ENCODE data around the gene ITGB2.
A peak's percentile ranks its signal among the peaks of the same experiment; 100 is the strongest.
"Not testable (repeated sequence)": the region's sequence is repeated elsewhere in the genome, so short reads cannot be mapped to it uniquely, and the experiment has no call there.

ITGB2 gene

DNA sequence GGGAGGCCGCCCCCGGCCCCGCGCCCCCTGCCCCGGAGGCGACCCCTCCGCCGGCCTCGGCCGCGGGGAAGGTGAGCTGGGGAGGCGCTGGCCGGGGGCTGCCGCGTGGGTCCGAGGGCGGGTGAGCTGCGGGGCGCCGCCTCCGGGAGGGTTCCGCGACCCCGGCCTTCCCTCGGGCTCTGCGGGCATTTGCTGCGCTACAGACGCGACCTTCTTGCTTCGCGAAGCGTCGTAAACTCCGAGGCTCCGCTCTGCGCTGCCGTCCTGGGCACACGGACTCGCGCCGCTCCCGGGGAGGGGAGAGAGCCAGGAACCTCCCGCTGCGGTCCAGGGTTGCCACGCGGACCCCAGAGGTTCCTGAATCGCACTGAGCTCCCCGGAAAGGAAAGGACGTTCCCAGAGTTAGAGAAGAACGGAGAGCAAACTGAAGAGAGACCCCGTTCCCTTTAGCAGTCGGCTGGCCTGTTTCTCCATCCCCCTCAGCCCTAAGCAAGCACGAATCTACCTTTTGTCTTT, 19.5 kb upstream of the ITGB2 start:
- DNase-seq: no peak

DNA sequence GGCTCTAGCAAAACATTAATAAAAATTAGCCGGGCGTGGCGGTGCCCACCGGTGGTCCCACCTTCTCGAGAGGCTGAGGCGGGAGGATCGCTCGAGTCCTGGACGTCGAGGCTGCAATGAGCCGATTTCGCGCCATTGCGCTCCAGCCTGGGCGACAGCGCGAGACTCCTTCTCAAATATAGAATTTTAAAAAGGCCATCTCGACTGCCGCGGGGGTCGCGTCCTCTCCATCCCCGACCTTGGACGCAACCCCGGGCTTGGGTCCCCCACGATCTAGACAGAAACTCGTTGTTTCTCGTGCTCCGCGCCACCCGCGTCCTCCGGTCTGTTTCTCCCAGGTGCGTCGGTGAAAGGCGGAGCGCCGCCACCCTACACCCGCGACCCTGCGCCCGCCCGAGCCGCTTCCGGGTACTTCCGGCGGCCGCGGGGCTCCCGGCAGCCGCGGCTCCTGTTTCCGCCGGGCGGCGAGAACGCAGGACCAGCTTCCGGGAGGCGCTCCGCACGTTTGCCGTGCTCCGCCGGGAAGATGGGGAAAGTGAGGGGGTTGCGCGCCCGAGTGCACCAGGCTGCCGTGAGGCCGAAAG, 18.9 kb upstream of the ITGB2 start, which contains the start of gene SLX9:
Gene SLX9, plus strand, starts transcription at position 498 of the 584 bp plus-strand sequence. Its CDS starts 29 bp downstream, at position 527.
- peak; percentile 33 for DNase-seq

DNA sequence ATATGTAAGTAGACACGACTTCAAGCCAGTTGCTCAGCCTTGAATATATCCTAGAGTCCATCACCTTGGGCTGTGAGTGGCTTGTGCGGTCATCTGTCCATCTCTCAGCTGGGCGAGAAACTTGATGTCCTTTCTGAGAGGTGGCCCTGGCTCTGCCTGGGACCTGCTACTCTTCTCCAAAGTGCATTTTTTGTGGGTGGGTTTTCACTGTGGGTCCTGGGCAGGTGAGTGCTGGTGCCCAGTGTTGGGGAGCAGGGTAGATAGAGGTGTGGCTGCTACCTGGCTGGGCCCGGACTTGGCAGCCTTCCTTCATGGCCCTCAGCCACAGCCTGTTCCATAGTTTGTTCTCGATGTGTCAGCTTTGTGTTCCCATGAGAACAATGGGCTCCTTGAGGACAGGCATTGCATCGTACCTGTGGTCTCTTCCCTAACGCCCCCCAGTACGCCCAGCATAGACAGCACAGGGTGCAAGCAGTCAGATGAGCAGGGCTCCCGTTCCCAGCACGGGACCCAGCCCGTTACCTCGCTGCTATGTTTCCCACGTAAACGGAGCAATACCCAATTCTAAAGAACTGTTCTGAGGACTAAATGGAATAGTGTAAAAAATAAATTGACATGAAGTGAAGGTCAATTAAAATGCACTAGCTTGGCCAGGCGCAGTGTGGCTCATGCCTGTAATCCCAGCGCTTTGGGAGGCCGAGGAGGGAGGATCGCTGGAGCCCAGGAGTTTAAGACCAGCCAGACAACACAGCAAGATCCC, 18.3 kb upstream of the ITGB2 start:
- no peak for DNase-seq

DNA sequence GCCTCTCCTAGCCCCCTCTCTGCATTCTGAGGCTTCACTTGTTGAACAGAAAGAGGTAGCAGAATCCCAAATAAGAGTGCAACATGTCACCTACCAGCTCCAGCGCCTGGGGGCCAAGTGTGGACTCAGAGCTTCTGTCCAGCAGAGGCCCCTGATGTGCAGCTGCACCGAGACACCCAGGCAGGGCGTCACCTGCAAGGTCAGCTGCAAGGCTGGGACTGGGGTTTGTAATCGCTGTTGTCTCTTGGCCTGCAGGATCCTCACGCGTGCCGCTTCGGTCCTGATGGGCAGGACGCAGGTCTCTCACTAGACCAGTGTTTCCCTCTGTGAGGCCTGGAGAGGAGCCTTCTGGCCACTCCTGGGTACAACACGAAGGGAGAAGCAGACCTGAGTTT, 14.8 kb upstream of the ITGB2 start:
- DNase-seq: no peak

DNA sequence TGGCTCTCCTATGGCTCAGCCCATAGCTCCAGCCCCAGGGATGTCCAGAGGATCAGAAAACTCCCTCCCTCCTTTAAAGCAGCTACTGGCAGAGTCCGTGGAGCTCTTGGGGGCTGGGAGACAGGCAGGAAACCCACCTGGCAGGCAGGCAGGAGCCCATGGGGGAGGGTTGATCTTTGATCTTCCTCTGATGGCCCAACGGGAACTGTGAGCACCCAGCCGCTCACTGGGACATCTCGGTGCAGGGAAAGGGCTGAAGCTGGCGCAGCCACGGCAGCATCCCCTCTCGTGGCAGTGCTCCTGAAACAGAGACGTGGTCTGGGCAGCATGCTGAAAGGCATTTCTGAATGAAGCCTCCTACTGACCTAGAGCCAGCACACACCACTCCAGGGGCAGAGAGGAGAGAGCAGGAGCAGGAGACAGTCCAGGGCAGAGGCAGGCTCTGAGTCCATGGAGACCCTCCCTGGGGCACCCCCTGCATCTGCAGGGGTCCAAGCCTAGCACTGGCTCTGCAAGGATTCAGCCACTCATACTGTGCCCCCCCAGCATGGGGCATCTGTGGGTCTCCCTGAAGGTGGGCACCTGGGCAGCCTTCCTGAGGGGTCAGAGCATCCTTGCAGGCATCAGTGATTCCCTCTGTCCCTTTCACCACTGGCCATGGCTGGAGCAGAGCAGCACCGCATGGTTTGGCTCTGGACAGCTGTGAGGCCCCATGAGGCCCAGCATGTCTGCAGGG, 14.3 kb upstream of the ITGB2 start:
- DNase-seq: no peak

DNA sequence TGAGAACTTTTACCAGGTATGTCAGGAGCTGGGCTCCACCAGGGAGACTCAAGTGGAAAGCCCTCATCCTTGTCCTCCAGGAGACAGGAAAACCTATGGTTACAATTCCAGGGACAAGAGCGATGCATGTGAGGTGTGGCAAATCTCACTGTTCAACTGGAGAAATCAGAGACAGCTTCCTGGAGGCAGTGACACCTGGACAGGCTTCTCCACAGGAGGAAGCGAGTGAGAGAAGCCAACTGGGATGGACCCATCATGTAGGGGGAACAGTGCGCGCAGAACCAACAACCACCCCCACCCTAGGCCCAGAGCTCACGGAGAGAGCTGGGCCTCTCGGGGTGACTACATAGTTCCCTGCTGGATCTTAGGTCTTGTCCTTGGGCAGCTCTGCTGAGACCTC, 13.6 kb upstream of the ITGB2 start:
- no peak for DNase-seq

DNA sequence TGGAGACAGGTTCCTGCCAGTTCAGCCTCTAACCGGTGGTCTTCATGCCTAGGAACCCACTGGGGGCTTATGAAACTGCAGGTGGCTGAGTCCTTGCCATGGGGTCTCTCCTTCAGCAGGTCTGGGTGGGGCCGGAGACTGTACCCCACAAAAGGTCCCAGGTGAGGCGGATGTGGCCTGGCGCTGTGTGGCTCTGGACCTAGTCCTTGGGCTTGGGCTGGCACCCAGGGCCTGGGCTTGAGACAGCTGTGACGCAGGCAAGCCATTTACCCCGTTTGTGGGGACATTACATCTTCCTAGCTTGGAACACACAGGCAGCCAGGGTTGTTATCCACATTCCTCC, 13.2 kb upstream of the ITGB2 start:
- DNase-seq: no peak

DNA sequence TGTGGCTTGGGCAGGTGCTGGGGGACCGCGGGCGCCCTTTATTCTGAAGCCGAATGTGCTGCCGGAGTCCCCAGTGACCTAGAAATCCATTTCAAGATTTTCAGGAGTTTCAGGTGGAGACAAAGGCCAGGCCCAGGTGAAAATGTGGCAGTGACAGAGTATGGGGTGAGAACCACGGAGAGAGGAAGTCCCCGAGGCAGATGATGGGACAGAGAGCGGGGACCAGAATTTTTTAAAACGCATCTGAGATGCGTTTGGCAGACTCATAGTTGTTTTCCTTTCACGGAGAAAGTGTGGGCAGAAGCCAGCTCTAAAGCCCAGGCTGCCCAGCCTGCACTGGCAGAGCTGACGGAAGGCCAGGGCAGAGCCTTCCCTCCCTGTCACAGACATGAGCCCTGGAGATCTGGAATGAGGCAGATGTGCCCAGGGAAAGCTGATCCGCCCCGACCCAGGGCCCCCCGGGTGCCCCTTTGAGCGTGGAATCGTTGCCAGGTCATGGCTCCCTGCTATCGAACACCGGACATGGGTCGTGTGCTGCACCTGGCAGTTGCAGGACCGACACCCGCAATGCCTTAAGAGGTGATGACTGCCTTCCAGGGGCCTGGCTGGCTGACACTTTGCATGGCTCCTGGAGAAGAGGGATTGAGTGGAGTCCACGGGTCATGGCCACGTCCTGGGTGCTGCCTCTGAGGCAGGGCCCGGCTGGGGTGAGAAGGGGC, 12.7 kb upstream of the ITGB2 start:
- no peak for DNase-seq

DNA sequence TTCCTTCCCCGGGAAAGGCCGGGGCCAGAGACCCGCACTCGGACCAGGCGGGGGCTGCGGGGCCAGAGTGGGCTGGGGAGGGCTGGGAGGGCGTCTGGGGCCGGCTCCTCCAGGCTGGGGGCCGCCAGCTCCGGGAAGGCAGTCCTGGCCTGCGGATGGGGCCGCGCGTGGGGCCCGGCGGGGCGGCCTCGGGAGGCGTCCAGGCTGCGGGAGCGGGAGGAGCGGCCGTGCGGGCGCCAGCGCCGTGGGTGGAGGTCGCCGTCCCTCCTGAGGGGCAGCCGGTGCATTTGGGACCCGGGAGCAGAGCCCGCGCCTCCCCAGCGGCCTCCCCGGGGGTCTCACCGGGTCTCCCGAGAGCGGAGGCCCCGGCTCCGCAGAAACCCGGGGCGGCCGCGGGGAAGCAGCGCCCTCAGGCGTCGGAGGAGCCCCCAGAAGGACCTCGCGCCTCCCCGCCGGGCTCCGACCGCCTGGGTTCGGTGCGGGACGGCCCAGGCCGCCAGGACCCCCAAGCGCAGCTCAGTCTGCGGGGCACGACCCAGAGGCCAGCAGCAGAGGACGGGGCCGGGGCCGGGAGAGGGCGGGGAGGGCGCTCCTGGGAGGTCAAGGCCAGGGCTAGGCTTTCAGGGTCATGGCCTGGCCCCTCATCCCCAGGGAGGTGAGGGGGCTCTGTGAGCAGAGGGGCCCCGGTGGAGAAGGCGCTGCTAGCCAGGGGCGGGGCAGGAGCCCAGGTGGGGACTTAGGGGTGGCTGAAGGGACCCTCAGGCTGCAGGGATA, 11.9 kb upstream of the ITGB2 start:
- no peak for DNase-seq

DNA sequence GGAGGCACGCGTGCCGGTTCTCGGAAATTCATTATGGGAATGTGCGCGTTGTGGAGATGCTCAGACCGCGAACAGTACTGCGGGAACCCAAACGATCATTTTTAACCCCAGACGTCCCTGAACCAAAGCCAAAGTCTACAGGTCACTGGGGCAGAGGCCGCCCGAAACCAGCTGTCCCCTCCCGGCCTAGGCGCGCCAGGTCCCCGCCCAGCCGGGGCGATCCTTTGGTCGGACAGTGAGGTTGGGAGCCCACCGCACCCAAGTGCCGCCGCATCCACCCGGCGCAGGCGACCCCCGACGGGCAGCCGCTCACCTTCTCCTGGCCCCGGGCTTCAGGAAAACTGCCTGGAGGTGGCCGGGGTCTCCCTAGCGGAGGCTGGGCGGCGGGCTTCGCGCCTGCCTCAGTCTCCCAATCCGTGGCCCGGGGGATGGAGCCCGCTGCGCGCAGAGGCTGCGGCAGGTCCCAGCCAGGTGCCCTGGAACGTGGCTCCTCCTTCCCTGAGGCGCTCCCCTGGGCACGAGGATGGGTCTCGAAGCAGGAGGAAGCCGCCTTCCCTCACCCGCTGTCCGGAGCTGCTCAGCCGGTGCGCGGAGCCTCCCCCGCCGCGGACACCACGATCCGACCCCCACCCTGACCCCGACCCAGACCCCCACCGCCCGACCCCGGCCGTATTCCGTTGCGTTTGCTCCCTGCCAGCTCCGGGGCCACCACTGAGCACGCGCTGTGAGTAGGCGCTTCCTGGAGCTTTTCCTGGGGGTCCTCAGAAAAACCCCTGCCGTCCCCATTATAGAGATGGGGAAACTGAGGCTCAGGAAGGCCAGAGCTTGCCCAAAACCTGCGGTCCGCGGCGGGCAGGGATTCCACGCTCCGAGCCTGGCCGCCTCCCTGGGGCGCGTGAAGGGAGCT, 11.1 kb upstream of the ITGB2 start:
- no peak for DNase-seq

DNA sequence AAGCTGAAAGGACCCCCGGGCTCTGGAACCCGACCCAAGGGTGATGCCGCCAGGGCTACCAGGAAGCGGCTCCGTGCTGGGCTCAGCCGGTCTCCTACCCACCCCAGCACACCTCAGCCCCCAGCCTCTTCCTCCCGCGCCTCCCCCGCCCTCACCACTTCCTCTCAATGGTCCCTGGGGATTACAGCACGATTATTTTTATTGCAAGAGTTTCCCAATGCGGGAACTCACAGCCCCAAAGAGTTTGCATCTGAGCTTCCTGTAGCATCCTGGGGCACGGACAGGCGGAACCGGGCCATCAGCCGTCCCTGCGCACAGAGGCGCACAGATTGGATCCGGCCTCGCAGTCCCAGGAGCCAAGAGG, 10.4 kb upstream of the ITGB2 start:
- no peak for DNase-seq

DNA sequence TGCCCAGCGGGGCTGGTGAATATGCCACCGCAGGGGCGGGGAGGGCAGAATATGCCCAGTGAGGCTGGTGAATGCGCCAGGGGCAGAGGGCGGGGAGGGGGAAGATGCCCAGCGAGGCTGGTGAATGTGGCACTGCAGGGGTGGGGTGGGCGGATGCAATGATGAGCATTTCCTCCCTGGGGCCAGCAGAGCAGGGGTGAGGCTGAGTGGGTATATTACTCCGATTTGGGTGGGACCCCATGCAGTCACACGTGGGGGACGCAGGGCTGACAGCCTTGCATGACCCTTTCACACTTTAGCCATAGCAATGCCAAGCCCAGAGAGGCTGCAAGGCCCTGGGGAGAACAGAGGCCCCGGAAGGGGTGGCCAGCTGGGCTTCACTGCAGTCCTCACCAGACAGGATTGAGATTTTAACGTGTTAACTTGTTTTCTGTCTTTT, 9.9 kb upstream of the ITGB2 start:
- DNase-seq: no peak

DNA sequence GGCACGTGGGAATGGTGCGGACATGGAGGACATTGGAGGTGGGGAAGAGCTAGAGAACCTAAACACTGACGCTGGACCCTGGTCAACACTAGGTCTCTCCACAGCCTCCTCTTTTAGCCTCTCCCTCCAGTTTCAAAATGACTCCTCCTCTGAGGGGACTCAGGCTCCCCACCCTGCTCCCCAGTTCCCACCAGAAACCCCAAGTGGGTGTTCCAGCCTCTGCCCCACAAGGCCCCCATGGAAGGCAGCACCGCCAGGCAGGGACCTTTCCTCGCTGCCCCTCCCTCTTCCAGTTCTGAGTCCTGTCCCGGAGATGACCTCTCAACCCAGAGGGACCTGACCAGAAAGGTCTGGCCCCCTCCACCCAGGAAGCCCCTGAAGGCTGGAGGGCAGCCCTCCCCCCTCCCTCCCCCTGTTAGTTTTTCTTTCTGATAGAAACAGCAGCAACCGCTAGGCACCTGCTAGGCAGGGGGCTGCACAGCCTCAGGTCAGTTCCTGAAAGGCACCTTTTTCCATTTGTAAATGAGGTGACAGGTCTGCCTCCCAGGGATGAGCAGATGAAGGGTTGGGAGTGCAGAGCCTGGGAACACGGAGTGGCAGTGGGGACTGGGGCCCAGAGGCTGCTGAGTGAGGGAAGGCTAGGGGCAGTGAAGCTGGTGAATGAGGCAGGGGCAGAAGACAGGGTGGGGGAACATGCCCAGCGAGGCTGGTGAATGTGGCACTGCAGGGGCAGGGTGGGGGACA, 9.3 kb upstream of the ITGB2 start:
- no peak for DNase-seq

DNA sequence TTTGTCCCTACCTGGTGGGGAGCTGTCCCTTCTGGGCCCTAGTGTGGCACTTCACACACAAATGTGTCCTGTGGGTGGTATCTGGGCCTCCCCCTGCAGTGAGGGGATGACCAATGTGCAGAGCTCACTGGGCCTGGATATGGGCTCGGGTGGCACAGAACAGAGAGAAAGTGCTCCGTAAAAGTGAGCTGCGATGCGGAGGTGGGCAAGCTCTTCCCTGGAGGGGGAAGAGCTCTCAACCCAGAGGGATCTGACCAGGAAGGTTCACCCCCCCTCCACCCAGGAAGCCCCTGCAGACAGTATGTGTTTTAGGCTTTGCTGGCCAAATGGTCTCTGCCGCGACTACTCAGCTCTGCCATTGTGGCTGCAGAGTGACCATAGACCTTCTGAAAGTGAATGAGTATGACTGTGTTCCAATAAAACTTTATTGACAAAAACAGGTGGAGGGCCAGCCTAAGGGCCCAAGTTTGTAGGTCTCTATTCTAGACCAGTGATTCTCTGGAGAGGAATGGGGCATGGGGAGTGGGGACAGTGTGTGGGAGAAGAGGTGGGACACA, 8.6 kb upstream of the ITGB2 start:
- no peak for DNase-seq

DNA sequence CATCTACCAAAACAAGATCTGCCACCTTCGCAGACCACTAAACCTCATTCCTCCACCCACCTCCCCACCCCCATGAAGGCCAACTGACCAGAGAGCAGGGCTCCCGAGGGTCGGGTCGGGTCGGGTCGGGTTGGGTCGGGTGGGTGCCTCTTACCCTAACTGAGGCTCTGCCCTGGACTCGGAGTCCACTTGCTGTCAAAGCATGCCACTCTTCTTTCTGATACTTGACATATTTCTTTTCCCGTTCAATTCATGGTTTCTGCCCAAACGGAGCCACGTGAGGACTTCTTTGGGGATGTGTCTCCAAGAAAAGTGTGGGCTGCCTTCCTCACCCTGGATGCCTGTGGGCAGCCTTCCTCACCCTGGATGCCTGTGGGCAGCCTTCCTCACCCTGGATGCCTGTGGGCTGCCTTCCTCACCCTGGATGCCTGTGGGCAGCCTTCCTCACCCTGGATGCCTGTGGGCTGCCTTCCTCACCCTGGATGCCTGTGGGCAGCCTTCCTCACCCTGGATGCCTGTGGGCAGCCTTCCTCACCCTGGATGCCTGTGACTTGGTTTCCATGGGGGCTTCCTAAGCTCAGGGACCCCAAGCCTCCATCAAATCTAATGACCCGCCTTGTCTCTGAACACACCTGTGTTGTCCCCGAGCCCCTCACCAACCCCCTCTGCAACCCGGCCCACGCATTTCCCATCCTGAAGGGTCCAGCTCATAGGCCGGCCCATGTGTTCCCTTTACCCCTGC, 8.0 kb upstream of the ITGB2 start:
- DNase-seq: not testable (repeated sequence)

DNA sequence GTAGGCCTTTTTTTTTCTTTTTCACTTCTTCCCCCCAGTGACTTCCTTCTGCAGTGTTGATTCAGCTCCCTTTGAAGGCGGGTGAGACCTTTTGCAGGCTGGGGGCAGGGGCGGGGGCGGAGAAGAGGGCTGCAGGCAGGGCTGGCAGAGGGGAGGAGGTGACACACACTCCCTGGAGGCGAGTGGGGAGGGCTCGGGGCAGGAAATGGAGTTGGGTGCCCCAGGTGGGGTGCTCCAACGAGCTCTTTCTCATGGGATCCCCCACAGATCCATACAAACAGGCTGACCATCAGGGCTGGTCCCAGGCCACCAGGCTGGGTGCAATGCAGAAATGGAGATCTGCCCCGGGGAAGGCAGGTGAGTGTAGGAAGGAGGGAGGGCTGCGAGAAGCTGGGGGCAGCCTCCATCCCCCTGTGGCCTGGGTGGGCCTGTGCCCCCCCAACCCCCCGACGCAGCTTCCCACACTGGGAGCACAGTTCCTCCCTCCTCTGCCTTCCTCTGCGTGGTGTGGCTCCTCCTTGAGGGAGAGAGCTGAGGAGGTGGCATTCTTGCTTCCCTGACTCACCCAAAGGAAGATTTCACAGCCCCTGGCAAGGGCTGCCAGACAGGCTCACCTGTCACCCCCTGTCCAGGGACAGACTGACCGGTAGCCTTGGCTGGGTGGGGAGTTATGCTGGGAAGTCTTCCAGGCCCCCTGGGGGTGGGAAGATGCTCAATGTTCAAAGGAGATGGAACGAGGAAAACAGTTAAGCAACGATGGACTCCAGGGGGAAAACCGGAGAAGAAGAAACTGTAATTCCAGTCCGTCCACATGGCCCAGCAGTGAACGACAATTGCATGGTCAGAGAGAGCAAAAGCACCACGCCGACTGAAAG, 7.1 kb upstream of the ITGB2 start:
- no peak for DNase-seq

DNA sequence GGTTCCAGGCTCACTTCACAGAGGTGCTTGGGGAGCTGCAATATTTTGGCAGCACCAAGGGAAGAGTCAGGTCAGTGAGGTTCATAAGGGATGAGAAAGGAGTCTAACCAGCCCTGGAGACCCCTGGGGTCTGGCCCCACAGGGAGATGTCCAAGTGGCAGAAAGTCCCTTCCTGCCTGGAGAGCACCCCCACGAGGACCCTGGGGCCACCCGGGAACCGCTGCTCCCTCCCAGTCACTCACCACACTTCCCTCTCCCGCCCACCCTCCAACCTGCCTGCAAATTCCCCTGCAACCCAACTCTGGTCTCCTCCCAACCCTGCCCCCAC, 6.5 kb upstream of the ITGB2 start:
- no peak for DNase-seq

DNA sequence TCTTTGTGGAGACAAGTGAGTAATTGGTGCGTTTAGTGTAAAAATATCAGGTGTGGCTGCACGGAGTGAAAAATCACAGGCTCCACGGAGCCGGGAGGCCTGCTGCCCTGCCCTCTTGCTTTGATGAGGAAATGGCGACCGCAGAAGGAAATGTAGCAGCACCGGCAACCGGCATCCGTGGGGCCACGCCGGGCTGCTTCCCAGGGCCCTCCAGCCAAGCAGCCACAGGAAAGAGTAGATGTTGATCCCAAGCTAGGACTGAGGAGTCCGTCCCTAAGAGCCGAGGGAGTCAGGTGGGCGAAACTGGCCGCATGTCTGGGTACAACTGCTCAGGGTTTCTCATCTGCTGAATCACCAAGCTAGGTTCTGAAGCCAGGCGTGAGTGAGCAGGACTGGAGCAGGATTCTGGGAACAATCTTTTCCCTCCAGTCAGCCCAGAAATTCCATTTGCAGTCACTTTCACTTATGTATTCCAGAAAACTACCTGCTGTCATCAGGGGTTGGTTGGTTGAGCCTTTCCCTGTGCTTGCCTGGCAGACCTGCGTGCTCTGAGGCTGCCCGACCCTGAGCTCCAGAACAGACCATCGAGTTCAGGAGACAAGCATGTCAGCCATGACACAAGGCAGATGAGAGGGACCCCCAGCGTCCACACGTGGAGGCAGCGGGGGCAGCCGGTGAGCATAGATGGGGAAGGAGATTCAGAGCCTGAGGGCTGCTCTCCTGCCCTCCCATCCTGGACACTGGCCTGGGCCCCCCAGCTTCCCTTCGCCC, 5.8 kb upstream of the ITGB2 start:
- no peak for DNase-seq
